ENCODE measurements around the gene CCDC34. TPM values are rescaled to one million over a fixed set of nuclear protein-coding genes. Genes with fewer than 3 reads are reported as not detected.

Gene CCDC34
- total RNA-seq, 4 donors from 2014 or later: 3.2 to 8.0 (median 4.0) TPM

DNA sequence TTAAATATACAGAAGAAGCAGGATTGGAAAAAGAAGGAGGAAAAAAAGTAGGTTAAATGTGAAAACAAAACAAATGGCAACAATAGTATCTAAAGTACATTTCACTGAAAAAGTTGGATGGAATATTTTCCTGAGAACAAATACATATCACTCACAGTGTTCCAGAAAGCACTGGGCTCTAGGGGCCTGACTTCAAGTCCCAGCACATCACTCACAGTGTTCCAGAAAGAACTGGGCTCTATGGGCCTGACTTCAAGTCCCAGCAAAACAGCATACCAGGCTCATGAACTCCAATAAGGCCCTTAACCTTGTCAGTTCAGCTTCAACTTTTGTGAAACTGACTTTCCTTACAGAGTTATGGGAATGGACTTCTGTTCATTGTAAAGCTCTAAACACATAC is 46.0 kb upstream of the CCDC34 start:
- H3K27me3 ChIP-seq: no peaks in the 10 kb centered on the region
- H3K4me1 ChIP-seq: peaks cover 78% of the 10 kb centered on the region
- TF ChIP-seq POLR2AphosphoS5 (IDR thresholded peaks at IDR 0.05) (no peak), POLR2A (IDR thresholded peaks at IDR 0.05) (no peak), EP300 (IDR thresholded peaks at IDR 0.05) (no peak)
- TF ChIP-seq, protein P1, sequence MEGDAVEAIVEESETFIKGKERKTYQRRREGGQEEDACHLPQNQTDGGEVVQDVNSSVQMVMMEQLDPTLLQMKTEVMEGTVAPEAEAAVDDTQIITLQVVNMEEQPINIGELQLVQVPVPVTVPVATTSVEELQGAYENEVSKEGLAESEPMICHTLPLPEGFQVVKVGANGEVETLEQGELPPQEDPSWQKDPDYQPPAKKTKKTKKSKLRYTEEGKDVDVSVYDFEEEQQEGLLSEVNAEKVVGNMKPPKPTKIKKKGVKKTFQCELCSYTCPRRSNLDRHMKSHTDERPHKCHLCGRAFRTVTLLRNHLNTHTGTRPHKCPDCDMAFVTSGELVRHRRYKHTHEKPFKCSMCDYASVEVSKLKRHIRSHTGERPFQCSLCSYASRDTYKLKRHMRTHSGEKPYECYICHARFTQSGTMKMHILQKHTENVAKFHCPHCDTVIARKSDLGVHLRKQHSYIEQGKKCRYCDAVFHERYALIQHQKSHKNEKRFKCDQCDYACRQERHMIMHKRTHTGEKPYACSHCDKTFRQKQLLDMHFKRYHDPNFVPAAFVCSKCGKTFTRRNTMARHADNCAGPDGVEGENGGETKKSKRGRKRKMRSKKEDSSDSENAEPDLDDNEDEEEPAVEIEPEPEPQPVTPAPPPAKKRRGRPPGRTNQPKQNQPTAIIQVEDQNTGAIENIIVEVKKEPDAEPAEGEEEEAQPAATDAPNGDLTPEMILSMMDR (IDR thresholded peaks at IDR 0.05): no peak
- H3K36me3 ChIP-seq: no peaks in the 10 kb centered on the region
- no peak overlapping the region for H3K4me3 ChIP-seq
- DNase-seq (ENCODE audit: low spot score in 2 of 2): no peak
- H3K27ac ChIP-seq: peak overlapping the region; percentile 32
- H3K9me3 ChIP-seq: no peaks in the 10 kb centered on the region

DNA sequence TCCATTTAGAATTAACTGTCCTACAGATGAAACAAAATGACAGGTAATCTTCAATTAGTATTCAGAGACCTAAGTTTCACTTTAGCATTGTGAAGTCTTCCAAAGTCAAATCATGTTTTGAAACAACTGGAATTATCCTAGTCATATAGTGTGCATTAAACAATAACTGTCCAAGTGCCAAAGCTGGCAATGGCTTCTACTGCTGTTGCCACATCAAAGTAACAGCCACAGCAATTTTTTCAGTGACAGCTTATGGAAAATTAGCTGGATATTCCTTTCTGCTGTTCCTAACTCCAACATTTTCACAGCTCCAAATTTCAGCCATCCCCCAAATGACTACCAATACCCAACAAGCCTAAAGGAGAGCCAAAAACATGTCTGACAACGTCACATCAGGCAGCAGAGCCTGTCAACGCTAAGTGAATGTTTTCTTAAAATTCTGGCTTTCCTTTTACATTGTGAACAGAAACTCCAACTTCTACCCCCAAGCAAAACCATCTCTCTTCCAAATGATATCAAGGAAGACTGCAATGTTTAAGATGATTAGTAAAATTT is 45.3 kb upstream of the CCDC34 start:
- no peak for TF ChIP-seq POLR2A (IDR thresholded peaks at IDR 0.05)
- TF ChIP-seq, protein P1 (IDR thresholded peaks at IDR 0.05): no peak
- TF ChIP-seq POLR2AphosphoS5 (IDR thresholded peaks at IDR 0.05): no peak
- no peak for TF ChIP-seq EP300 (IDR thresholded peaks at IDR 0.05)
- Histone ChIP-seq H3K27ac (peak overlapping the region; percentile 30), H3K4me1 (peaks cover 74% of the 10 kb centered on the region), H3K4me3 (no peak overlapping the region), H3K9me3 (no peaks in the 10 kb centered on the region), H3K36me3 (no peaks in the 10 kb centered on the region), H3K27me3 (no peaks in the 10 kb centered on the region)
- no peak for DNase-seq (ENCODE audit: low spot score in 2 of 2)
- WGBS: 62% methylated on average over 2 of the region's 2 CpGs

DNA sequence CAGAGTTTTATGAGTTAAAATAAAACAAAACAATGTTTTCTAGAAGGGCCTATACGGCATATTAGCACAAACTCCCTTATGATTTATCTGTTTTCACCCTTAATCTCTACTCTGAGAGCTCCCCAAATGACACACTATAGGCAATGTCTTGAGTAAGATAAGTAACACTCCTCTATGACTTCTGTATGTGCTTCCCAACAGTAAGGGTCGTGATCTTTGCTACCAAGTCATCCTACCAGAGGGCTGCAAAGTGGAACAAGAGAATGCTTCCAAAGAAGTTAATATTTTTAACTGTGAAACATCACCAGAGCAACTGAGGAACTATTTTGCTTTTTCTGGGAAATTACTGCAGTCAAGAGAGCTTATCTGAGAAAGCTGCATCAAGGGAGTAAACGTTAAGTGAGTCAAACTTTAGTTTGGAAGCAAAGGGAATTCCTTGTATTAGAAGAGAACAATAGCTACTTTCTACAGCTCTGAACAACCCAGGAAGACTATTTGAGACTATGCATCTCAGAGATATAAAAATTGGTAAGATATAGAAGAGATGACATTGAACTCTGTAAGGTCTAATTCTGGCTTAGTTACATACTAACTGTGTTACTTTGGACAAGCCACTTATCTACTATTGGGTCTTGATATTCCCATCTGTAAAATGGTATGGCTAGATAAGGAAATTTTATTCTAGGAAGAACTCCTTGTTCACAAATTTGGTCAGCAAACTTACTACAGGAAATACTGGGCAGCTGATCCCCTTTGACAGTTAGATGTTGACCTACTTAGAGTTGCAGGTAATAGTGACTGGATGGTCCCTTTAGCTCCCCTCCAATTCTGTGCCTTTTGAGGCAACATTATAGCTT is 43.7 kb upstream of the CCDC34 start:
- Histone ChIP-seq H3K4me3 (no peak overlapping the region), H3K9me3 (no peaks in the 10 kb centered on the region), H3K4me1 (peaks cover 67% of the 10 kb centered on the region), H3K27ac (no peak overlapping the region), H3K36me3 (no peaks in the 10 kb centered on the region), H3K27me3 (no peaks in the 10 kb centered on the region)
- no peak for DNase-seq (ENCODE audit: low spot score in 2 of 2)
- 71% methylated on average over 3 of the region's 3 CpGs for WGBS
- no peak for TF ChIP-seq POLR2AphosphoS5 (IDR thresholded peaks at IDR 0.05)
- no peak for TF ChIP-seq EP300 (IDR thresholded peaks at IDR 0.05)
- no peak for TF ChIP-seq POLR2A (IDR thresholded peaks at IDR 0.05)
- TF ChIP-seq, protein P1 (IDR thresholded peaks at IDR 0.05): no peak

DNA sequence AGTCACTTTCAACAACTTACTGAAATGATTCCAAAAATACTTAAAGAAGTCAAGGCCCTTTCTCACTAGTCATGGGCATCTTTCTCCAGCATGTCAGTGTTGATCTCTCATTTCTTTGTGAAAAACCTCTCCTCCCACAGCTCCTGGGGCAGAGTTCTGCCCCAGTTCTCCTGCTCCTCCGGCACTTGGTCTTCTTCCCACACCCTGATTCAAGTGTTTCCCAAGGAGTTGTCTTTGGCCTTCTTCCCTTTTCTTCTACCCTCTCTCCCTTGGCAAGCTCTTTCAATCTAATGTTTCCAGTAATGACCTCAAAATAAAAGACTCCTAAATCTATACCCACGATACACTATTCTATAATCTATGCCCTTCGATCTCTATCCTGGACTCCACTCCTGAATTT is 42.1 kb upstream of the CCDC34 start:
- Histone ChIP-seq H3K4me1 (peaks cover 68% of the 10 kb centered on the region), H3K27me3 (no peaks in the 10 kb centered on the region), H3K36me3 (no peaks in the 10 kb centered on the region), H3K9me3 (no peaks in the 10 kb centered on the region), H3K4me3 (no peak overlapping the region), H3K27ac (peak overlapping the region; percentile 54)
- no peak for TF ChIP-seq POLR2AphosphoS5 (IDR thresholded peaks at IDR 0.05)
- TF ChIP-seq, protein P1 (IDR thresholded peaks at IDR 0.05): no peak
- TF ChIP-seq EP300 (IDR thresholded peaks at IDR 0.05): no peak
- no peak for TF ChIP-seq POLR2A (IDR thresholded peaks at IDR 0.05)
- no peak for DNase-seq (ENCODE audit: low spot score in 2 of 2)
- WGBS: 50% methylated on average over 3 of the region's 3 CpGs

DNA sequence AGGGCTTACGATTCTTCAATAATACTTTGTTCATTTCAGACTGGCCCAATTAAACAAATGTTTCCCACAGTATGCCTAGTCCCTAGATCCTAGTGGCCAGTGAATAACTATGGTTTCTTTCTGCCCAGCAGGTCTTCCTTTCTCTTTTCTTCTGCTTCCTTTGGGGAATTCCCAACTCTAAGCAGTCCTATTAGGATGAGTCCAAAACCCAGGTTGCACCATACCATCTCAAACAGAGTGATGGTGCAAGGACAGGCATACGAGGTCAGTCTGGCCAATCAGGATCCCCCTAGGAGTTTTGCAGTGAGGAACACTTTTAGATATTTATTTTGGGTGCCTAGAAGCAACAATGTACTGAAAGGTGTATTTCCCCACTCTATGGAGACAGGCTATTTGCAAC is 41.4 kb upstream of the CCDC34 start:
- H3K27ac ChIP-seq: peak overlapping the region; percentile 54
- 79% methylated on average over 2 of the region's 2 CpGs for WGBS

More for the DNA sequence above, 41.4 kb upstream of the CCDC34 start:
- TF ChIP-seq, protein P1 (IDR thresholded peaks at IDR 0.05): no peak
- Histone ChIP-seq H3K36me3 (no peaks in the 10 kb centered on the region), H3K27me3 (no peaks in the 10 kb centered on the region), H3K4me3 (no peak overlapping the region), H3K9me3 (no peaks in the 10 kb centered on the region), H3K4me1 (peaks cover 61% of the 10 kb centered on the region)
- DNase-seq (ENCODE audit: low spot score in 2 of 2): no peak

All from suprapubic skin (tissue), 4 donors.